ENCODE results near the gene SH3BP4.

Gene SH3BP4

GRCh38 chr2:235098736-235099494 lies 147.1 kb downstream of the SH3BP4 start:
- no peak overlapping the region for H3K4me3 ChIP-seq (ENCODE audit: low read depth, low read length)
- DNase-seq (ENCODE audit: low read depth) = no peak
- no peak for TF ChIP-seq CTCF (IDR thresholded peaks at IDR 0.05; ENCODE audit: control insufficient read depth, extremely low read depth, insufficient read depth)

- DNase-seq (ENCODE audit: low read depth) = no peak
- TF ChIP-seq CTCF (IDR thresholded peaks at IDR 0.05; ENCODE audit: control insufficient read depth, extremely low read depth, insufficient read depth) = no peak
- H3K4me3 ChIP-seq (ENCODE audit: low read depth, low read length) = no peak overlapping the region
These were observed 151.1 kb downstream of the SH3BP4 start for GRCh38 chr2:235102896-235103295.

All from LNCaP clone FGC (cell line).